Measurements from ENCODE around the gene ARID1B. TPM values are rescaled to one million over a fixed set of nuclear protein-coding genes. Genes with fewer than 3 reads are reported as not detected.

Gene ARID1B
- total and polyA plus RNA-seq, 10 of the 15 experiments (the other 5 are each of a cell fraction or from before 2014, with no cell fraction given): 24.7 to 133 (median 54.6) TPM

- Histone ChIP-seq H3K27ac (ENCODE audit: control insufficient read depth, insufficient read depth) (no peak overlapping the region), H3K9me3 (replicated peaks; ENCODE audit: control insufficient read depth, insufficient read depth, low read length) (no peaks in the 10 kb centered on the region), H2AFZ (ENCODE audit: control insufficient read depth, low read depth, low read length) (no peak overlapping the region), H3K4me3 (no peak overlapping the region), H3K9ac (ENCODE audit: control insufficient read depth, insufficient read depth, low read length) (no peak overlapping the region), H3K36me3 (ENCODE audit: control insufficient read depth in 2 of 2, insufficient read depth in 2 of 2, low read length in 1 of 2) (peaks cover 2 to 4% of the 10 kb centered on the region in 2 experiments; a peak in 2 of 4 replicates), H3K27me3 (replicated peaks in 1 of 2; ENCODE audit: control insufficient read depth in 2 of 2, insufficient read depth in 2 of 2, low read length in 1 of 2) (no peaks in the 10 kb centered on the region), H4K20me1 (ENCODE audit: control insufficient read depth, insufficient read depth) (no peaks in the 10 kb centered on the region), H3K4me1 (ENCODE audit: control insufficient read depth, insufficient read depth, low read length) (no peaks in the 10 kb centered on the region), H3K4me2 (ENCODE audit: control insufficient read depth, insufficient read depth) (no peak overlapping the region), H3K79me2 (ENCODE audit: control insufficient read depth, insufficient read depth, low read length) (peaks cover 26% of the 10 kb centered on the region)
- FAIRE-seq (no peak), ATAC-seq (no peak), DNase-seq (ENCODE audit: low read depth, low spot score) (no peak)
- 94% methylated on average over 1 of the region's 1 CpG for WGBS (ENCODE audit: insufficient coverage, insufficient replicate concordance, low lambda C conversion rate, missing lambda C conversion rate)
- ChIA-PET RAD21 (ENCODE audit: unreplicated experiment) (no interaction called here), POLR2A (interaction anchor here (0.6 to 1.2 kb wide), 3 partner anchors 15 to 27 kb away, joined by 3 to 4 read pairs (median 3); no protein-coding TSS in a partner anchor), SMC1A (ENCODE audit: uncharacterized antibody, unreplicated experiment) (interaction anchor here (0.7 to 2.7 kb wide), 3 partner anchors 10 to 103 kb away, joined by 3 to 8 read pairs (median 3); no protein-coding TSS in a partner anchor), CTCF (interaction anchor here (0.9 kb wide), 1 partner anchor 21 kb away, joined by 3 read pairs; no protein-coding TSS in a partner anchor)
- TF ChIP-seq TCF3 (IDR thresholded peaks at IDR 0.05; ENCODE audit: borderline replicate concordance, insufficient read depth, low read depth, low read length): no peak
- in situ Hi-C loops (cut with MboI): no loop called here
- intact Hi-C loops (cut with micrococcal nuclease; ENCODE audit: unreplicated experiment): no loop called here
- BruUV-seq (replicated peaks): TSS peak; percentile 26
These were observed 128.6 kb downstream of the ARID1B start for GRCh38 chr6:156905801-156906200.

- ChIA-PET SMC1A (ENCODE audit: uncharacterized antibody, unreplicated experiment) (interaction anchor here (0.6 to 2.7 kb wide), 5 partner anchors 9 to 104 kb away, joined by 3 to 8 read pairs (median 4); no protein-coding TSS in a partner anchor), RAD21 (ENCODE audit: unreplicated experiment) (no interaction called here), POLR2A (interaction anchor here (0.6 kb wide), 1 partner anchor 14 kb away, joined by 4 read pairs; no protein-coding TSS in a partner anchor), CTCF (no interaction called here)
- Histone ChIP-seq H3K4me3 (no peak overlapping the region), H3K36me3 (ENCODE audit: control insufficient read depth in 2 of 2, insufficient read depth in 2 of 2, low read length in 1 of 2) (peaks cover 2% of the 10 kb centered on the region in 2 experiments; a peak in 2 of 4 replicates), H3K4me1 (ENCODE audit: control insufficient read depth, insufficient read depth, low read length) (no peaks in the 10 kb centered on the region), H3K27ac (ENCODE audit: control insufficient read depth, insufficient read depth) (no peak overlapping the region), H4K20me1 (ENCODE audit: control insufficient read depth, insufficient read depth) (no peaks in the 10 kb centered on the region), H3K9ac (ENCODE audit: control insufficient read depth, insufficient read depth, low read length) (no peak overlapping the region), H3K9me3 (replicated peaks; ENCODE audit: control insufficient read depth, insufficient read depth, low read length) (no peaks in the 10 kb centered on the region), H2AFZ (ENCODE audit: control insufficient read depth, low read depth, low read length) (no peak overlapping the region), H3K79me2 (ENCODE audit: control insufficient read depth, insufficient read depth, low read length) (peaks cover 25% of the 10 kb centered on the region), H3K27me3 (replicated peaks in 1 of 2; ENCODE audit: control insufficient read depth in 2 of 2, insufficient read depth in 2 of 2, low read length in 1 of 2) (no peaks in the 10 kb centered on the region), H3K4me2 (ENCODE audit: control insufficient read depth, insufficient read depth) (no peak overlapping the region)
- FAIRE-seq (no peak), ATAC-seq (no peak), DNase-seq (ENCODE audit: low read depth, low spot score) (no peak)
- intact Hi-C loops (cut with micrococcal nuclease; ENCODE audit: unreplicated experiment): no loop called here
- BruUV-seq (replicated peaks): no TSS peak
- TF ChIP-seq SKIL (IDR thresholded peaks at IDR 0.05; ENCODE audit: low read depth, poor library complexity, severe bottlenecking): no peak
- TF ChIP-seq SP1 (IDR thresholded peaks at IDR 0.05; ENCODE audit: low read depth, low read length): no peak
- TF ChIP-seq POLR2A (IDR thresholded peaks at IDR 0.05; ENCODE audit: low read depth, low read length): 0 out of 2 replicates have a peak, but pooled peaks have one; percentile 23
- no peak for TF ChIP-seq KAT2A (conservative IDR thresholded peaks at IDR 0.05; ENCODE audit: control insufficient read depth, low read depth, low read length)
- no peak for TF ChIP-seq NRF1 (conservative IDR thresholded peaks at IDR 0.05; ENCODE audit: low read depth, low read length)
- in situ Hi-C loops (cut with MboI): no loop called here
- WGBS (ENCODE audit: insufficient coverage, insufficient replicate concordance, low lambda C conversion rate, missing lambda C conversion rate): 100% methylated on average over 4 of the region's 7 CpGs
These were observed 129.3 kb downstream of the ARID1B start for GRCh38 chr6:156906451-156906850.

Measured in GM12878 (cell line).